SK-N-SH (cell line): Measurements from ENCODE around the gene MS4A15. TPM values are rescaled to one million over a fixed set of nuclear protein-coding genes. Genes with fewer than 3 reads are reported as not detected.
"Not testable (repeated sequence)": the region's sequence is repeated elsewhere in the genome, so short reads cannot be mapped to it uniquely, and the experiment has no call there.

Experiments
- CTCF ChIA-PET: fragments of 300-600, 350-600 bp; formaldehyde crosslinking; extraction: SDS; loops from one replicate; lab custom pipeline; 2021; lab: Yijun Ruan, JAX
- POLR2A ChIA-PET: fragments of 350-600 bp; sonication (Branson Sonifier 250); formaldehyde crosslinking; extraction: SDS; loops from one replicate; lab custom pipeline; 2020; ENCODE audit warnings: antibody characterized with exemption, inconsistent platforms; lab: Yijun Ruan, JAX
- DNase-seq: peaks from one replicate; pipeline ENCODE4 v3.0.0; 2012
- H2AFZ ChIP-seq: fragments of 200-600 bp; sonication (generic); 2 replicates; pipeline ENCODE4 v1.8.1; 2016; ENCODE audit warnings: antibody characterized with exemption, mild to moderate bottlenecking, low read depth
- H3F3A ChIP-seq: fragments of 200-600 bp; sonication (generic); replicated peaks from 2 replicates; pipeline ENCODE3; 2016; ENCODE audit warnings: antibody characterized with exemption, mild to moderate bottlenecking; ENCODE audit not compliant: insufficient read depth
- H3K27ac ChIP-seq, 2 experiments: fragments of 200-500 bp in 1 of 2; fragments of 200-600 bp in 1 of 2; sonication (Bioruptor generic) in 1 of 2; sonication (generic), shearing (Covaris generic) in 1 of 2; 2 replicates each; pipeline versions ENCODE4 v1.5.1 to v1.6.1; 2014 to 2016; ENCODE audit warnings: low read depth in 2 of 2, inconsistent platforms in 1 of 2, low read length in 1 of 2, mild to moderate bottlenecking in 1 of 2, mixed read lengths in 1 of 2
- H3K27me3 ChIP-seq: fragments of 200-600 bp; sonication (generic), shearing (Covaris generic); 2 replicates; pipeline ENCODE4 v1.6.1; 2016; ENCODE audit warnings: mixed run types; ENCODE audit not compliant: insufficient read depth
- H3K36me3 ChIP-seq, 2 experiments: fragments of 200-500 bp in 1 of 2; fragments of 200-600 bp in 1 of 2; sonication (Bioruptor generic) in 1 of 2; sonication (generic) in 1 of 2; replicated peaks in 1 of 2; 2 replicates each; pipeline versions ENCODE3 to v1.5.1; 2014 to 2016; ENCODE audit warnings: low read length in 1 of 2, mild to moderate bottlenecking in 1 of 2; ENCODE audit not compliant: insufficient read depth in 2 of 2, control insufficient read depth in 1 of 2
- H3K4me1 ChIP-seq, 2 experiments: fragments of 200-500 bp in 1 of 2; fragments of 200-600 bp in 1 of 2; sonication (Bioruptor generic) in 1 of 2; sonication (generic), shearing (Covaris generic) in 1 of 2; 2 replicates each; pipeline versions ENCODE4 v1.5.1 to v1.6.1; 2014 to 2016; ENCODE audit warnings: low read depth in 1 of 2, low read length in 1 of 2, mixed run types in 1 of 2; ENCODE audit not compliant: insufficient read depth in 2 of 2, control insufficient read depth in 1 of 2
- H3K4me2 ChIP-seq: fragments of 200-600 bp; sonication (generic), shearing (Covaris generic); 2 replicates; pipeline ENCODE4 v1.6.1; 2017; ENCODE audit warnings: mixed run types
- H3K4me3 ChIP-seq, 2 experiments: fragments of 200-500 bp in 1 of 2; fragments of 200-600 bp in 1 of 2; sonication (Bioruptor generic) in 1 of 2; sonication (generic), shearing (Covaris generic) in 1 of 2; 2 replicates each; pipeline versions ENCODE4 v1.5.1 to v1.8.1; 2014 to 2016; ENCODE audit warnings: low read depth in 2 of 2, inconsistent platforms in 1 of 2, low read length in 1 of 2, mild to moderate bottlenecking in 1 of 2, mixed read lengths in 1 of 2, moderate library complexity in 1 of 2
- H3K79me2 ChIP-seq: fragments of 200-600 bp; sonication (generic); 2 replicates; pipeline ENCODE4 v1.8.1; 2017; ENCODE audit warnings: mild to moderate bottlenecking; ENCODE audit not compliant: insufficient read depth
- H3K9ac ChIP-seq: fragments of 200-600 bp; sonication (generic); 2 replicates; pipeline ENCODE4 v1.6.1; 2017; ENCODE audit warnings: mixed run types
- H3K9me2 ChIP-seq: fragments of 200-600 bp; sonication (generic); 2 replicates; pipeline ENCODE4 v1.6.1; 2017; ENCODE audit warnings: mixed run types
- H3K9me3 ChIP-seq: fragments of 200-600 bp; sonication (generic); 2 replicates; pipeline ENCODE4 v1.6.1; 2017; ENCODE audit warnings: mixed run types, mild to moderate bottlenecking, moderate library complexity
- H4K20me1 ChIP-seq: fragments of 200-600 bp; sonication (generic); 2 replicates; pipeline ENCODE4 v1.6.1; 2017; ENCODE audit warnings: mild to moderate bottlenecking, mixed run types; ENCODE audit not compliant: insufficient read depth
- FOXJ3 ChIP-seq: sonication (generic); formaldehyde crosslinking; IDR thresholded peaks from 2 replicates; pipeline ENCODE4 v1.5.1; 2020; ENCODE audit warnings: mild to moderate bottlenecking, missing genetic modification reagents
- GABPA ChIP-seq: IDR thresholded peaks from 2 replicates; pipeline ENCODE4 v1.4.0; 2012; ENCODE audit warnings: low read depth, mild to moderate bottlenecking
- NFIC ChIP-seq: IDR thresholded peaks from 2 replicates; pipeline ENCODE4 v1.4.0; 2012; ENCODE audit warnings: borderline replicate concordance
- RFX5 ChIP-seq: IDR thresholded peaks from 2 replicates; pipeline ENCODE4 v1.6.1; 2012; ENCODE audit warnings: mild to moderate bottlenecking, improper control_type of control experiment, low read length
- TEAD4 ChIP-seq: IDR thresholded peaks from 2 replicates; pipeline ENCODE4 v1.4.0; 2012; ENCODE audit warnings: mild to moderate bottlenecking, borderline replicate concordance; ENCODE audit not compliant: insufficient read depth
- USF1 ChIP-seq: IDR thresholded peaks from 2 replicates; pipeline ENCODE4 v1.4.0; 2012; ENCODE audit warnings: low read depth, borderline replicate concordance
- ZBTB33 ChIP-seq: IDR thresholded peaks from 2 replicates; pipeline ENCODE4 v1.4.0; 2012; ENCODE audit warnings: low read depth, borderline replicate concordance
- WGBS: methylation state at CpG from one replicate; pipeline ENCODE4 v1.1.6; 2017; ENCODE audit warnings: low lambda C conversion rate; 5-methylcytosine and 5-hydroxymethylcytosine counted together
- polyA plus RNA-seq, 3 experiments: library from polyadenylated mRNA; depleted of rRNA; stranded (reverse); fragments of >200 nt; gene quantifications; 2 replicates each; pipeline ENCODE4 v1.2.3, GENCODE V29; 2012
- TF ChIP-seq, protein P1 (sequence below): fragments of 200-600 bp; sonication (generic); IDR thresholded peaks from 2 replicates; pipeline ENCODE4 v1.6.1; 2017; ENCODE audit warnings: antibody characterized with exemption, mild to moderate bottlenecking, moderate library complexity
- TF ChIP-seq, protein P2 (sequence below): fragments of 150-350 bp; IDR thresholded peaks from 2 replicates; pipeline ENCODE4 v1.6.1; 2017; ENCODE audit warnings: antibody characterized with exemption, low read length, low read depth, borderline replicate concordance

The MS4A15 gene
- polyA plus RNA-seq, 1 of the 3 experiments (the other 2 are of a cell fraction) = not detected

GRCh38 chr11:60710482-60710881 lies 46.2 kb upstream of the MS4A15 start:
- peaks cover 10% of the 10 kb centered on the region for H3K27me3 ChIP-seq
- no peak overlapping the region for H3K4me3 ChIP-seq
- H2AFZ ChIP-seq = no peak overlapping the region
- 0% methylated on average over 4 of the region's 4 CpGs for WGBS
- no peaks in the 10 kb centered on the region for H3K9me3 ChIP-seq
- no peaks in the 10 kb centered on the region for H3K36me3 ChIP-seq
- H3K4me1 ChIP-seq = no peaks in the 10 kb centered on the region
- DNase-seq = no peak
- no peak for TF ChIP-seq NFIC
- TF ChIP-seq, protein P1, sequence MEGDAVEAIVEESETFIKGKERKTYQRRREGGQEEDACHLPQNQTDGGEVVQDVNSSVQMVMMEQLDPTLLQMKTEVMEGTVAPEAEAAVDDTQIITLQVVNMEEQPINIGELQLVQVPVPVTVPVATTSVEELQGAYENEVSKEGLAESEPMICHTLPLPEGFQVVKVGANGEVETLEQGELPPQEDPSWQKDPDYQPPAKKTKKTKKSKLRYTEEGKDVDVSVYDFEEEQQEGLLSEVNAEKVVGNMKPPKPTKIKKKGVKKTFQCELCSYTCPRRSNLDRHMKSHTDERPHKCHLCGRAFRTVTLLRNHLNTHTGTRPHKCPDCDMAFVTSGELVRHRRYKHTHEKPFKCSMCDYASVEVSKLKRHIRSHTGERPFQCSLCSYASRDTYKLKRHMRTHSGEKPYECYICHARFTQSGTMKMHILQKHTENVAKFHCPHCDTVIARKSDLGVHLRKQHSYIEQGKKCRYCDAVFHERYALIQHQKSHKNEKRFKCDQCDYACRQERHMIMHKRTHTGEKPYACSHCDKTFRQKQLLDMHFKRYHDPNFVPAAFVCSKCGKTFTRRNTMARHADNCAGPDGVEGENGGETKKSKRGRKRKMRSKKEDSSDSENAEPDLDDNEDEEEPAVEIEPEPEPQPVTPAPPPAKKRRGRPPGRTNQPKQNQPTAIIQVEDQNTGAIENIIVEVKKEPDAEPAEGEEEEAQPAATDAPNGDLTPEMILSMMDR = peak; percentile 27; the same call in 1 of the 2 replicates
- no peaks in the 10 kb centered on the region for H3K9me2 ChIP-seq
- H3K4me2 ChIP-seq = no peak overlapping the region
- H4K20me1 ChIP-seq = no peaks in the 10 kb centered on the region
- no peak overlapping the region for H3K9ac ChIP-seq
- ChIA-PET POLR2A (no interaction called here), CTCF (no interaction called here)
- H3K79me2 ChIP-seq = no peaks in the 10 kb centered on the region
- H3K27ac ChIP-seq = no peak overlapping the region
- H3F3A ChIP-seq = no peaks in the 10 kb centered on the region

DNA sequence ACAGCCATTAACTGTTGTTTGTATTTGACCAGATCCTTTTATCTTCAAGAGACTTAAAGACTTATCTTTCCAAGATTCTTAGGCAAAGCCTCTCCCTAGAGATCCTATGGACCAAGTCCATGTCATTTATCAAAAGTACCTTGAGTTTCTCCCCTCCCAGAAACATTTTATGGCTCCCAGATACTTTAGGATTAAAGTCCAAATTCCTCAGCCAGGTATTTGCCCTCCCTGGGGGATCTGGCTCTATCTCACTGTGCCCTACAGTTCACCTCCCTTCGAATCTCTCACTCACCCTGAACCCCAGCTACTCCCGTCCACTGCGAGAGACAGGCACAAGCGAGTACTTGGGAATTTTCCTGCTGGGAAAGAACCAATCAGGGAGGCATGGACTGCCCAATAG lies 45.4 kb upstream of the MS4A15 start:
- no peaks in the 10 kb centered on the region for H3K9me3 ChIP-seq
- H4K20me1 ChIP-seq = no peaks in the 10 kb centered on the region
- H3K4me2 ChIP-seq = no peak overlapping the region
- H3K4me3 ChIP-seq = no peak overlapping the region
- WGBS = 7% methylated on average over 4 of the region's 4 CpGs
- DNase-seq = no peak
- no peak for TF ChIP-seq RFX5
- no peak for TF ChIP-seq TEAD4
- TF ChIP-seq GABPA = no peak
- TF ChIP-seq ZBTB33 = no peak
- TF ChIP-seq FOXJ3 (CRISPR knock-in tag) = no peak
- TF ChIP-seq, protein P2, sequence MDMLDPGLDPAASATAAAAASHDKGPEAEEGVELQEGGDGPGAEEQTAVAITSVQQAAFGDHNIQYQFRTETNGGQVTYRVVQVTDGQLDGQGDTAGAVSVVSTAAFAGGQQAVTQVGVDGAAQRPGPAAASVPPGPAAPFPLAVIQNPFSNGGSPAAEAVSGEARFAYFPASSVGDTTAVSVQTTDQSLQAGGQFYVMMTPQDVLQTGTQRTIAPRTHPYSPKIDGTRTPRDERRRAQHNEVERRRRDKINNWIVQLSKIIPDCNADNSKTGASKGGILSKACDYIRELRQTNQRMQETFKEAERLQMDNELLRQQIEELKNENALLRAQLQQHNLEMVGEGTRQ = no peak
- TF ChIP-seq USF1 = no peak
- H3K79me2 ChIP-seq = no peaks in the 10 kb centered on the region
- no peak overlapping the region for H3K9ac ChIP-seq
- no peak overlapping the region for H3K27ac ChIP-seq
- H3K9me2 ChIP-seq = no peaks in the 10 kb centered on the region
- no peak overlapping the region for H2AFZ ChIP-seq
- no peaks in the 10 kb centered on the region for H3K36me3 ChIP-seq
- no peaks in the 10 kb centered on the region for H3K4me1 ChIP-seq
- no peaks in the 10 kb centered on the region for H3F3A ChIP-seq
- ChIA-PET POLR2A (no interaction called here), CTCF (no interaction called here)
- H3K27me3 ChIP-seq = peaks cover 10% of the 10 kb centered on the region

DNA sequence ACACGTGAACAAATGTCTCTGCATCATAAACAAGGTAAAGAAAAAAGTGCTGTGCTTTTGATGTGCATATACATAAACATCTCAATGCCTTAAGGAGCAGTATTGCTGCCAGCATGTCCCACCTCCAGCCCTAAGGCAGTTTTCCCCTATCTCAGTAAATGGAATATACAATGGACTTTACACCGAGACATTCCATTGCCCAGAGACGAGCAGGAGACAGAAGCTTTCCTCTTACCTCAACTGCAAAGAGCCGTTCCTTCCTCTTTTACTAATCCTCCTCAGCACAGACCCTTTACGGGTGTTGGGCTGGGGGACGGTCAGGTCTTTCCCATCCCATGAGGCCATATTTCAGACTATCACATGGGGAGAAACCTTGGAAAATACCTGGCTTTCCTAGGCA lies 43.2 kb upstream of the MS4A15 start:
- 6% methylated on average over 6 of the region's 6 CpGs for WGBS
- H3K36me3 ChIP-seq, H3K4me2 ChIP-seq, H3K4me3 ChIP-seq, H3K4me1 ChIP-seq, H3K9me3 ChIP-seq, CTCF ChIA-PET, H2AFZ ChIP-seq, H3K79me2 ChIP-seq, POLR2A ChIA-PET, H4K20me1 ChIP-seq, H3K27ac ChIP-seq, H3F3A ChIP-seq, H3K9me2 ChIP-seq, H3K9ac ChIP-seq, DNase-seq: not testable (repeated sequence)
- H3K27me3 ChIP-seq = peaks cover 17% of the 10 kb centered on the region
